Nasal cavity respiratory epithelium epithelial cell of viscerocranial mucosa (primary cell): ENCODE data around the gene PPP1R9B. TPM values are rescaled to one million over a fixed set of nuclear protein-coding genes. Genes with fewer than 3 reads are reported as not detected.

ENCODE experiments used
- total RNA-seq: library from RNA; depleted of rRNA; stranded (reverse); fragments of >200 nt; gene quantifications from 2 replicates; pipeline ENCODE4 v1.2.3, GENCODE V29; 2014

The PPP1R9B gene, protein sequence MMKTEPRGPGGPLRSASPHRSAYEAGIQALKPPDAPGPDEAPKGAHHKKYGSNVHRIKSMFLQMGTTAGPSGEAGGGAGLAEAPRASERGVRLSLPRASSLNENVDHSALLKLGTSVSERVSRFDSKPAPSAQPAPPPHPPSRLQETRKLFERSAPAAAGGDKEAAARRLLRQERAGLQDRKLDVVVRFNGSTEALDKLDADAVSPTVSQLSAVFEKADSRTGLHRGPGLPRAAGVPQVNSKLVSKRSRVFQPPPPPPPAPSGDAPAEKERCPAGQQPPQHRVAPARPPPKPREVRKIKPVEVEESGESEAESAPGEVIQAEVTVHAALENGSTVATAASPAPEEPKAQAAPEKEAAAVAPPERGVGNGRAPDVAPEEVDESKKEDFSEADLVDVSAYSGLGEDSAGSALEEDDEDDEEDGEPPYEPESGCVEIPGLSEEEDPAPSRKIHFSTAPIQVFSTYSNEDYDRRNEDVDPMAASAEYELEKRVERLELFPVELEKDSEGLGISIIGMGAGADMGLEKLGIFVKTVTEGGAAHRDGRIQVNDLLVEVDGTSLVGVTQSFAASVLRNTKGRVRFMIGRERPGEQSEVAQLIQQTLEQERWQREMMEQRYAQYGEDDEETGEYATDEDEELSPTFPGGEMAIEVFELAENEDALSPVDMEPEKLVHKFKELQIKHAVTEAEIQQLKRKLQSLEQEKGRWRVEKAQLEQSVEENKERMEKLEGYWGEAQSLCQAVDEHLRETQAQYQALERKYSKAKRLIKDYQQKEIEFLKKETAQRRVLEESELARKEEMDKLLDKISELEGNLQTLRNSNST
- 15.7 and 41.1 TPM in 2 replicates for total RNA-seq

DNA sequence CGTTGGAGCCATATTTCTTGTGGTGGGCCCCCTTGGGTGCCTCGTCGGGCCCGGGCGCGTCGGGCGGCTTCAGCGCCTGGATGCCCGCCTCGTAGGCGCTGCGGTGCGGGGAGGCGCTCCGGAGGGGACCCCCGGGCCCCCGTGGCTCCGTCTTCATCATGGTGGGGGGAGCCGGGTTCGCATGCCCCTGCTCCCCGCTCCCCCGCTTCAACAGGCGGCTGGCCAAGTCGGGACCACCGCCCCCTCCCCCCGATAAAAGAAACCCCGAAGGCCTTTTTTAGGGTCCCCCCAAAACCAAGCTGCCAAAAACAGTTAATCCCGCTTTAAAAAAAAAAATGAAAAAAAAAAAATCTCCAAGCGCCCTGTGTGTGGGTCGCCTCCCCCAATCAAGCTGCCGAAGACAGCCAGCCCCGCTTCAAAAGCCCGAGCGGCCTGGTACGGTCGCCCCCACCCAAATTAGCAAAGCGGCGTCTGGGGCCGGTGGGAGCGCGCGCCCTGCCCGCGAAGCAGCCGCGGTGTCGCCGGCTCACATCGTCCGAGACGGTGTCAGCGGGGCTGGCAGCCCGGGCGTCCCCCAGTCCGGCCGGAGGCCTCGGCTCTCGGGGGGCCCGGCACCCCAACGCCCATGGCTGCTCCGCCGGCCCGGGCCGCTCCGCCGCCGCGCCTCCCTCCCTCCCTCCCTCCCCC, at the start of gene PPP1R9B:
Gene PPP1R9B, minus strand, starts transcription at position 324 of the 687 bp plus-strand sequence. Its CDS starts 164 bp downstream, at position 160.

DNA sequence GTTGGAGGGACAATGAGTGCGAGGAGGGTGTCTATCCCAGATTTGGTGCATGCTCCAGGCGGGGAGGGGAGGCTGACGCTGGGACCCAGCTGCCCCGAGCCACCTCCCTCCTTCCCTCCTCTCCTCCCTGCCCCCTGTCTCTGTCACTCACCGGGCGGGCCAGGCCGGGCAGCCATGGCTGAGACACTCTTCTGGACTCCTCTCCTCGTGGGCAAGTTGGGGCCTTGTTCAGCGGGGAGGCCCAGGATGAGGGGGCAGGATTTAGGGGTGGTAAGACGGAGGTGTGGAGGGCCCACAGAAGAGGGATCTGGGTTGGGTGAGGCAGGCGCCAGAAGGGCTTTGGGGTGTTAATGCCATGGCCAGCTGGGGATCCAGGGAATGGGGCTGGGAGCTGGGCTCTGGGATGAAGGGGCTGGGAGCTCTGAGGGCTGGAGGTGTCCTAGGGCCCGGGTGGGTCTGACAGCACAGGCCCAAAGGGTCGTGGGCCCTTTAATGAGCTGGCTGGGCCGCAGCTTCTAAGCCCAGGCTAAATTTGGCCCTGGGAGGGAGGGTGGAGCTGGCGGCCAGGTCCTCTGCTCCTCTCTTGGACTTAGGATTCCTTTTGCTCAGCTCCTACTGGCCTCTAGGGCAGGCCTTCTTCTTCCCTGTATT, 15.5 kb upstream of the PPP1R9B start, which contains the start of gene SGCA:
Gene SGCA, plus strand, starts transcription at position 139 of the 651 bp plus-strand sequence. Its CDS starts 36 bp downstream, at position 175.

DNA sequence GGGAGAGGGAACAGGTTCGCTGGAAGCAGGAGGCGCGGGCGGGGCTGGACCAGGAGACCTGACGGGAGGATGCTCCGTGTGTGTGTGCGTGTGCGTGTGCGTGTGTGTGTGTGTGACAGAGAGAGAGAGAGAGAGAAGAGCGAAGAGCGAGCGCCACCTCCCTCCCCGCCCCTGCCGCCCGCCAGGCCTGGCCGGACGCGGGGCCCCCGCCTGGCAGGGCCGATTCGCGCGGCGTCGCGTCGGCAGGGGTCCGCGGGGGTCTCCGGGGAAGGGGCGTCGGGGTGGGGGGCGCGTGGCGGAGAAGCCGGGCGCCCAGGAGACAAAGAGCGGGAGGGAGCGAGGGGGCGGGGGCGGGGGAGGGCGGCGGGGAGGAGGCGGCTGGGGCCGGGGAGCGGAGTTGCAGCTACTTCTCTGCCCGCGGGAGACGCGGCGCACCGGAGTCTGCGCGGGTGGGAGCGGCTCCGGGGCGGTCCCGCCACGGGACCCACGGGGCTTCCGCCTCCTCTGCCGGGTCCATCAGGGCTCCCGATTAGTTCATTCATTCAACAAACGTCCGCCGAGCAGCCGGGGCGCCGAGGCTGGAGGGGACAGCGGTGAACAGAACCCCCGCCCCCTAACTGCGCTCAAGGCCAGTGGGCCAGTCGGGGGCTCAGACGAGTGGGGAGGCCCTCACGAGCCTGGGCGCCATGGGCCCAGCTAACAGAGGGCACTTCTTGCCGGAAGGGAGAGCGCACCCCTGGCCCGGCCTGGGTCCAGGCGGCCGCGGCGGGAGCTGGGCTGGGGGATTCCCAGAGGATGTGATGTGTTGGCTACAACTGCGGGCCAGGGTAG, 20.5 kb downstream of the PPP1R9B start, which contains the start of gene SAMD14:
Gene SAMD14, minus strand, starts transcription at position 433 of the 831 bp plus-strand sequence. CDS start 5,201 bp downstream, outside the sequence.

DNA sequence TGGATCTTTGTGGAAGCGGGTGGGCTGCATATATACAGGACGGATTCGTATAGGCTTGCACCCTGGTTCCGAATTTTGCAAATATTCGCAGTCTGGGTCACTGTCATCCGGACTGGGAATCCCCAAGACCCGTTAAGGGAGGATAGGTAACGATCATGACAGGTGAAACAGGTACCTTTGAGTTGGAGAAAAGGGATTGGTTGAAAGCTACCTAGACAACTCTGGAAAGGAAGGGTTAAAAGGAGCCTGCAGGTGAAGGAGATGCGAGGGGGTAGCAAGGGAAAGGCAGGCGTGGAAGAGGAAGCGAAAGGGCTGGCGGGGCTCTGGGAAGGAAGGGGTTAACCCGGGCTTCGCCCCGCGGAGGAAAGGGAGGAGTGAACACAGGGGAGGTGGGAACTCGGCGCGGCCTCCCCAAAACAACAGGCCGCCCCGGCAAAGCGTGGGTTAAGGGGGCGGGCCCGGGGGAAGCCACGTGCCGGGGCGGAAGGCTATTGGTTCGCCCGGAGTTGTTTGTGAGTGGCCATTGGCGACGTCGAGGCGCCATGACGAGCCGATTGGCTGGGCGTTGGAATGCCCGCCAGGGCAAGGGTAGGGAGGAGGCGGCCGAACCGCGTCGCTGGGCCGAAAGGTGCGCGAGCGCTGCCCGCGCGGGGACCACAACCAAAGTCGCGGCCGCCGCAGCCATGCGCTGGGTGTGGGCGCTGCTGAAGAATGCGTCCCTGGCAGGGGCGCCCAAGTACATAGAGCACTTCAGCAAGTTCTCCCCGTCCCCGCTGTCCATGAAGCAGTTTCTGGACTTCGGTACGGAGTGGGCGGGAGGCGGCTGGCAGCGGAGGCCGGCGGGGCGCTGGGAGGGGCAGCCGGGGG, 55.5 kb downstream of the PPP1R9B start, which contains the start of gene PDK2:
Gene PDK2, plus strand, starts transcription at position 599 of the 867 bp plus-strand sequence. Its CDS starts 85 bp downstream, at position 684.

Other genes starting within 250 kb of the PPP1R9B start
- 0.07 TPM in 1 of 2 replicates, not detected in the other for gene DLX4, start 181.5 kb downstream of the PPP1R9B start, total RNA-seq
- 0.14 and 0.34 TPM in 2 replicates for gene DLX3, start 155.5 kb downstream of the PPP1R9B start, total RNA-seq
- gene ITGA3, start 94.6 kb downstream of the PPP1R9B start, total RNA-seq, result 768 and 1,097 TPM in 2 replicates
- gene PDK2, start 55.3 kb downstream of the PPP1R9B start, total RNA-seq, result 3.1 and 11.3 TPM in 2 replicates
- 0.28 TPM in 1 of 2 replicates, not detected in the other for gene SAMD14, start 20.5 kb downstream of the PPP1R9B start, total RNA-seq
- 0.28 TPM in 1 of 2 replicates, not detected in the other for gene SGCA, start 15.3 kb upstream of the PPP1R9B start, total RNA-seq
- gene COL1A1, start 51.0 kb upstream of the PPP1R9B start, total RNA-seq, result 11.3 and 73.1 TPM in 2 replicates
- 0.34 and 1.8 TPM in 2 replicates for gene TMEM92, start 123.8 kb upstream of the PPP1R9B start, total RNA-seq
- gene XYLT2, start 195.4 kb upstream of the PPP1R9B start, total RNA-seq, result 27.0 and 48.4 TPM in 2 replicates
- gene MRPL27, start 222.5 kb upstream of the PPP1R9B start, total RNA-seq, result 36.1 and 78.3 TPM in 2 replicates
- 0.14 and 0.68 TPM in 2 replicates for gene EME1, start 222.6 kb upstream of the PPP1R9B start, total RNA-seq
- 210 and 309 TPM in 2 replicates for gene LRRC59, start 246.8 kb upstream of the PPP1R9B start, total RNA-seq